ENCODE data around the gene TTK.
"Not testable (repeated sequence)": the region's sequence is repeated elsewhere in the genome, so short reads cannot be mapped to it uniquely, and the experiment has no call there.

The TTK gene

DNA sequence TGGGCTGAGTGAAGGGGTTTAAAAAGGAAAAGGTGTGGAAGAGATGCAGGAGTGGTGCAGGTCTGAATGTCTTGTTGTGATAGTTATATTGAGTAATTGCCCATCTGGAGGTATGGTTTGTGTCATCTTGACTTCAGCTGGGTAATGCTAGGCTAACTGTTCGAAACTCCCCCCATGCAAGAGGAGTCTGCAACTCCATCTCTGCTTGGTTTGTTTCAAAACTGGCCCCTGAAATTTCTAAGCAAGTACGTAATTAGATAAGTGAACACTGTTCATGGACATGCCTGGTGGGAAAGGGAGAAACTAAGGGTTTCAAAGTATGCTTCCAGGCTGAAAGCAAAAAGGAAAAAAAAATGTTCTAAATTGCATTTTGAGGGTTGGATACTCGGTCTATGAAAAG is 17.1 kb downstream of the TTK start:
- DNase-seq (ENCODE audit: low spot score): no peak

DNA sequence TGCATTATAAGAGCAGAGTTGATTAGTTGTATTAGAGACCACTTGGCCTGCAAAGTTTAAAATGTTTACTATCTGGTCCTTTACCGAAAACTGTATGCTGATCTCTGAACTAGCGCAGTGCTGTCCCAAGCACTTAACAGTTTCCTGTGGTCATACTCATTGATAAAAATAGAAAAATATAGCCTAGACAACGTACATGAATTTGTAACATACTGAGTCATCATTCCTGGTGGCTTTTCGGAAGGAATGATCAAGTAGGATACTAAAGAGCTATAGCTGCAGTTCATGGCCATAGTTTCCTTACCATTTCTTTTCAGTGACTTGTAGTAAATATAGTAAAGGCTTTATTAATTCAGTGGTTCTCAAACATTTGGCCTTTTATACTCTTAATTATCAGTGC is 18.4 kb downstream of the TTK start:
- no peak for DNase-seq (ENCODE audit: low spot score)

DNA sequence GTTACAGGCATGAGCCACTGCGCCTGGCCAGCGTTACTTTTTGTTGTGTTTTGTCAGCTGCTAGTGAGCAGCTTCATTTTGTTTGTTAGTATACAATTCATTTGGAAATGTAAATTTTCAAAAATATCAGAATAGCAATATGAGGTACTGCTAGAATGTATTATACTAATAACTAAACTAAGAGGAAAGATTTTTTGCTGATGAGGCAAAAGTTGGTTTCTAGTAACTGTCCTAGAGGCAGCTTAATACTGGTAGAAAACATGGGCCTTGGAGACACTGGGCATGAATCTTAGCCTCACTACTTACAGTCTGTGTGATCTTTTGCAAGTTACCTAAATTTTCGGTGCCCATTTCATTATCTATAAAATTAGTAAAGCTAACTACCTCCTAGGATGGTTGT is 24.1 kb downstream of the TTK start:
- DNase-seq (ENCODE audit: low spot score): no peak

DNA sequence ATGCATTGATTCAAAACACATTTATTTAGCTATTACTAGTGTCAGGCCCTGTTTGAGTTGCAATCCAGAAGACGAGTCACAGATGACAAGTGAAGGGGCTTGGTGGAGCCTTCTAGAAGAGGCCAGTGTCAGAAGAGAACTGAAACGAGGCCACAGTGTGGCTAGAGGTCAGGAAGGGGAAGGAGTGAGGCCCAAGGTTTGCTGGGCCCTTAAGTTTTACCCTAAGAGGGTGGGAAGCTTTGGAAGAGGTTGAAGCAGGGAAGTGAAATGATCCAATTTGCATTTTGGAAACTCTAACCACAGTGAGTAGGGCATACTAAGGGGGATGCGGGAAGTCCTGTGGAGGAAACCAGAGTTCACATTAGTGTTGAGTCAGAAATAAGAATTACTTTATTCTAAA is 25.0 kb downstream of the TTK start:
- no peak for DNase-seq (ENCODE audit: low spot score)

DNA sequence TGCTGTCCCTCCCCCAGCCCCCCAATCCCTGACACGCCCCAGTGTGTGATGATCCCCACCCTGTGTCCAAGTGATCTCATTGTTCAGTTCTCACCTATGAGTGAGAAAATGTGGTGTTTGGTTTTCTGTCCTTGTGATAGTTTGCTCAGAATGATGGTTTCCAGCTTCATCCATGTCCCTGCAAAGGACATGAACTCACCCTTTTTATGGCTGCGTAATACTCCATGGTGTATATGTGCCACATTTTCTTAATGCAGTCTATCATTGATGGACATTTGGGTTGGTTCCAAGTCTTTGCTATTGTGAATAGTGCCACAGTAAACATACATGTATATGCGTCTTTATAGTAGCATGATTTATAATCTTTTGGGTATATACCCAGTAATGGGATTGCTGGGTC is 43.8 kb downstream of the TTK start:
- DNase-seq (ENCODE audit: low spot score): not testable (repeated sequence)

DNA sequence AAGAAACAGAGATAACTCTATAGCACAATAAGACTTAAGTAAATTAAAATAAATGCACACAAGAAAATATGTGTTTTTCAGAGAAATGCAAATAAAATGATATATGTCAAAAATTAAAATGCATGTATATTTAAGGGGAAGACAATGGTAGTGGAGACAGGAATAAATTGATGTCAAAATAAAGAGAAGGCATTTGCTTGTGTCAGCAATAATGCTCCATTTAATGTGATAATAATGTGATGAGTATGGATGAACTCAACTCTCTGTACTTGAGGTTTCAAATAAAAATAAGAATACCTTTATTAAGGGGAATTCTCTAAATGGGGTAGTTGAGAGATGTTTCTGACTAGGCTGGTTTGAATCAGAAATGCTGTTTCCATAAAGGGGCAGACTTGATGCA is 56.3 kb downstream of the TTK start:
- no peak for DNase-seq (ENCODE audit: low spot score)

DNA sequence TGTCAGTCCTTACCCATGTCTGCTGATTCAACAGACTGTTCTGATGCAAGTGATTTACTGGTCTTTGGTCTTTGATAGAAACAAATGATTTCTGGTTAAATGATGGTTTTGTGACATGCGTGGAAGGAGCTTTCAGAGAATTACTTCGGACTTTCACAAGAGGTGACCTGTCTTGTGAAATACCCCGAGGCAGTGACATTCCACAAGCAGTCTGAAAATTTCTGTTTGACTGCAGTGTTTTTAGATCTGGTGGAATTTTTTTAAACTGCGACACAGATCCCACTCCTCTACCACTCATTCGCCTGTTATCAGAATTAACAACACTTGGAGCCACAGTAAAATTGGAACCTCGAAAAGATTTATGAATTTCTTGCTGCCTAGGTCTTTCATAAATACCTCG is 63.7 kb downstream of the TTK start:
- not testable (repeated sequence) for DNase-seq (ENCODE audit: low spot score)

DNA sequence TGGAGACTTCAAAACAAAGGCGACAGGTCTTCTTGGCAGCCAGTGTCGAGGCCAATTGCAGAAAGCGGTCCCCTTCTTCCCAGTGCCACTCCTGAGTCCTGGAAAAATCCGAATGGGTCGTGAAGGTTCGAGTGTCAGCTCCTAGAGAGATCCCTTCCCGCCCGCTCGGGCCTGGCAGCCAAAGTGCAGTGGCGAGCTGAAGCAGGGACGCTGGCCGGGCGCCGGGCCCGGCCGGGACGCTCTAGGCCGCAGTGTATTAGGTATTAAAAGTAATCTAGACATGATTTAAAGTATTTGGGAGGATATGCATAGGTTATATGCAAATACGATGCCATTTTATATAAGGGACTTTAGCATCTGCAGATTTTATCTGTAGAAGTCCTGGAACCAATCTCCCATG is 66.0 kb downstream of the TTK start:
- DNase-seq (ENCODE audit: low spot score): not testable (repeated sequence)

DNA sequence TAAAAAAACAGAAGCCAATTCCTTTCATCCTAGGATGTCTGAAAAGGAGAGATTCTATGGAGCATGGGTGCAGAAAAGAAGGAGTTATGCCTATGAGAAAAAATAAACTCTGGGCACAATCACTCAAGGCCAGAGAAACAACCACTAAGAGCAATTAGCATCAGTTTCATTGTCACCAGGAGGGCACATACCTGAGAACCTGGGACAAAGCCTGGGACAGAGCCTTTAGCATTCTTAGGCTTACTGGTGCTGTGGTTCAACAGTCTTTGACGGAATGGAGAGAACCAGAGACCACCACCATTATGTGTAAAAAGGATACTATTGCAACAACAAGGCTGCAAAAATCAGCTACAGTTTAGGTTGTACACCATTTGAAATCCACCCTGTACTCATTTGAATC is 72.6 kb downstream of the TTK start:
- no peak for DNase-seq (ENCODE audit: low spot score)

DNA sequence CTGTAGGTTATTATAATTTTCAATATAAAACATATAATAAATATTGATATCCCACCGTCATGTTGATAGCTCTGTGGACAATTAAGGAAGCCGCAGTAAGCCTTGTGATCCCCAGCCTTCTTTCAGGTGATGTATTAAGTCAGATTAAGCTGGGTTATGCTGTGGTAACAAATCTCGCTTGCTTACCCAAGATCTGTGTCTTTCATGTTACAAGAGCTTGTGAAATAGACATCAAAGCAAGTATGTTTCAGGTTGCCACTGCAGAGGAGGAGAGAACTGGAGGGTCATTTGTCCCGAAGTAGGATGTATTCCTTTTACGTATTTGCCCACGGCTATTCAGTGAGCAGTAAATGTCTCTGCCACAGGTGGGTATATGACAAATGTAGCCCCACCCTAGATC is 84.2 kb downstream of the TTK start:
- DNase-seq (ENCODE audit: low spot score): no peak

DNA sequence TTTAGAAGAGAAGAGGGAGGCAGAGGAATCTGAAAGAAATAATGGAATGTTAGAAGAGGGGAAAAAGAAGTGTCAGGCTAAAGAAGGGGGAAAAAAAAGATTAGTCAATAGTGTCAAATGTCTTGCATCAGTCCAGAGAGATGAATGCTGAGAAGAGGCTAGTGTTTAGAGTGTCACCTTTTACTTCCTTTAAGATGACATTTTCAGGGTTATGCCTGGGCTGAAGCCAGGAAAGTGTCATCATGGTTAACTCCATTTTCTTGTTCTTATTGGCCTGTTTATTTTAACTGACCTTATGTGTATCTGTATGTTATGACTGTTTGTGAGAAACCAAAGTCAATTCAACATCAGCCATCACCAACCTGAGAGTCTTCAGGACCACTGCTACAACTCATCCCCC is 87.1 kb downstream of the TTK start:
- no peak for DNase-seq (ENCODE audit: low spot score)
